BJ (cell line): Measurements from ENCODE around the gene EHBP1L1. TPM values are rescaled to one million over a fixed set of nuclear protein-coding genes. Genes with fewer than 3 reads are reported as not detected.

Experiments
- CTCF ChIA-PET: fragments of 350-600 bp; formaldehyde crosslinking; extraction: SDS; loops from one replicate; lab custom pipeline; 2021; ENCODE audit warnings: antibody characterized with exemption, inconsistent platforms; lab: Yijun Ruan, JAX
- POLR2A ChIA-PET: fragments of 300-600 bp; sonication (Branson Sonifier 250); formaldehyde crosslinking; extraction: SDS; loops from one replicate; lab custom pipeline; 2021; ENCODE audit warnings: antibody characterized with exemption; lab: Charles Lee
- DNase-seq: peaks from one replicate; pipeline ENCODE4 v3.0.0-alpha.2; 2011; ENCODE audit warnings: low read depth
- H3K27me3 ChIP-seq: 2 replicates; pipeline ENCODE4 v1.6.0; 2011; ENCODE audit warnings: low read length; ENCODE audit not compliant: control insufficient read depth, insufficient read depth
- H3K36me3 ChIP-seq: 2 replicates; pipeline ENCODE4 v1.5.1; 2011; ENCODE audit warnings: low read length; ENCODE audit not compliant: control insufficient read depth, insufficient read depth
- H3K4me3 ChIP-seq: 2 replicates; pipeline ENCODE4 v1.5.1; 2011; ENCODE audit warnings: low read depth, mild to moderate bottlenecking, control low read depth, low read length
- polyA plus RNA-seq: library from polyadenylated mRNA; depleted of rRNA; stranded (reverse); fragments of >200 nt; gene quantifications from 2 replicates; pipeline ENCODE4 v1.2.3, GENCODE V29; 2011
- TF ChIP-seq, protein P1 (sequence below): IDR thresholded peaks from 2 replicates; pipeline ENCODE4 v1.5.1; 2011; ENCODE audit warnings: low read depth, mild to moderate bottlenecking, control low read depth, inconsistent platforms, low read length, moderate library complexity; ENCODE audit not compliant: insufficient read depth

The EHBP1L1 gene
- polyA plus RNA-seq, 1 experiment = 30.9 TPM

DNA sequence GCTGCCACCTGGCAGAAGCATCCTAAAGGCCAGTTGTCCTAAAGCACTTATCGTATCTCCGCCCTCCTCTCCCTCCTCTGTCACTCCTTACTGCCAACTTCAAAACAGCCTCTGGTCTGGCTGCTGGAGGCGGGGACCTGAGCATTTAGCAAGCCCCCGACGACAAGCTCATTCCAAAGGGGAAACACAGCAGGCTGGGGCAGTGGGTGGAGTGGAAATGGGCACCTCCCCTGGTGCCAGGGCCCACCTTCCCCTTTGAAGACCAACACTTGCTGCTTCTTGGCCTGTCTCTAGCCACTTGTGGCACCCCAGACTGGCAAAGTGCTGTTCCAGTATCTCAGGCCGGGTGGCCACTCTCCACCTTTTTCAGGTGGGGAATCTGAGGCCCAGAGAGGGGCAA, 34.6 kb downstream of the EHBP1L1 start:
- no peaks in the 10 kb centered on the region for H3K27me3 ChIP-seq
- TF ChIP-seq, protein P1, sequence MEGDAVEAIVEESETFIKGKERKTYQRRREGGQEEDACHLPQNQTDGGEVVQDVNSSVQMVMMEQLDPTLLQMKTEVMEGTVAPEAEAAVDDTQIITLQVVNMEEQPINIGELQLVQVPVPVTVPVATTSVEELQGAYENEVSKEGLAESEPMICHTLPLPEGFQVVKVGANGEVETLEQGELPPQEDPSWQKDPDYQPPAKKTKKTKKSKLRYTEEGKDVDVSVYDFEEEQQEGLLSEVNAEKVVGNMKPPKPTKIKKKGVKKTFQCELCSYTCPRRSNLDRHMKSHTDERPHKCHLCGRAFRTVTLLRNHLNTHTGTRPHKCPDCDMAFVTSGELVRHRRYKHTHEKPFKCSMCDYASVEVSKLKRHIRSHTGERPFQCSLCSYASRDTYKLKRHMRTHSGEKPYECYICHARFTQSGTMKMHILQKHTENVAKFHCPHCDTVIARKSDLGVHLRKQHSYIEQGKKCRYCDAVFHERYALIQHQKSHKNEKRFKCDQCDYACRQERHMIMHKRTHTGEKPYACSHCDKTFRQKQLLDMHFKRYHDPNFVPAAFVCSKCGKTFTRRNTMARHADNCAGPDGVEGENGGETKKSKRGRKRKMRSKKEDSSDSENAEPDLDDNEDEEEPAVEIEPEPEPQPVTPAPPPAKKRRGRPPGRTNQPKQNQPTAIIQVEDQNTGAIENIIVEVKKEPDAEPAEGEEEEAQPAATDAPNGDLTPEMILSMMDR = no peak
- no peak overlapping the region for H3K4me3 ChIP-seq
- DNase-seq = no peak
- ChIA-PET CTCF (interaction anchor here (1.2 to 2.0 kb wide), 3 partner anchors 17 to 34 kb away, joined by 3 to 6 read pairs (median 5); no protein-coding TSS in a partner anchor), POLR2A (no interaction called here)
- peaks cover 14% of the 10 kb centered on the region for H3K36me3 ChIP-seq

DNA sequence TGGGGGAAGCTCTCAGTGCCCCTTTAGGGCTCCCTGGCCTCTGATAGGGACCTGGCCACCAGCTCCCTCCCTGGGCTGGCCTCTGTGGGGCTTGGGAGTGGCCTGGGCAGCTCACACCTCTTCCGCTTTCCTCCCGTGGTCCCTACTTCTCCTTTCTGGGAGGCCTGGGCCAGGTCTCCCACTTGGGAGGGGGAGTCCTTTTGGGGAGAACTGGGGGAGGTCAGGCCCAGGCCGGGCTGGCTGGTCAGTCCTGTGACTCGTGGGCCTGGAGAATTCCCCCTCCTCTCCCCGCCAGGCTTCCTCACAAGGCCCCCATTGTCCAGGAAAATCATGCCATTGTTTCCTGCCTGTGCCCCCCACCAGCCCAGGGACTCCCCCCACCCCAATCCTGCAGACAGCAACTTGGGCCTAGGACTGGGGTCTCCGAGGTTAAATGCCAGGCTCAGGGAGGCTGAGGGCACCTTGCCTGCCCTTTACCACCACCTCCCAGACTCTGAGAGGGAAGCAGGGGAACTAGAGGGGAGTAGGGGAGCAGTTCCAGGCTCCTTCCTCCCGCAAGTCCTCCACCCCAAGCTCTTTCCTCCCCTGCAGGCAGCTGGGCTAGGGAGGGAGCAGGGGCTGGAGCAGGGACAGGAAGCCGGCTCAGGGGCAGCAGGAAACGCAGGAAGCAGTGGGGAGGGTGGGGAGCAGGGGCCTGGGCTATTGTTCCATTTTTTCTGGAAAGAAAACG, 35.3 kb downstream of the EHBP1L1 start:
- ChIA-PET POLR2A (no interaction called here), CTCF (interaction anchor here (0.7 to 2.0 kb wide), 3 partner anchors 18 to 130 kb away, joined by 3 to 6 read pairs (median 5); no protein-coding TSS in a partner anchor)
- Histone ChIP-seq H3K27me3 (no peaks in the 10 kb centered on the region), H3K4me3 (no peak overlapping the region), H3K36me3 (peaks cover 13% of the 10 kb centered on the region)
- no peak for DNase-seq
- TF ChIP-seq, protein P1 = no peak

DNA sequence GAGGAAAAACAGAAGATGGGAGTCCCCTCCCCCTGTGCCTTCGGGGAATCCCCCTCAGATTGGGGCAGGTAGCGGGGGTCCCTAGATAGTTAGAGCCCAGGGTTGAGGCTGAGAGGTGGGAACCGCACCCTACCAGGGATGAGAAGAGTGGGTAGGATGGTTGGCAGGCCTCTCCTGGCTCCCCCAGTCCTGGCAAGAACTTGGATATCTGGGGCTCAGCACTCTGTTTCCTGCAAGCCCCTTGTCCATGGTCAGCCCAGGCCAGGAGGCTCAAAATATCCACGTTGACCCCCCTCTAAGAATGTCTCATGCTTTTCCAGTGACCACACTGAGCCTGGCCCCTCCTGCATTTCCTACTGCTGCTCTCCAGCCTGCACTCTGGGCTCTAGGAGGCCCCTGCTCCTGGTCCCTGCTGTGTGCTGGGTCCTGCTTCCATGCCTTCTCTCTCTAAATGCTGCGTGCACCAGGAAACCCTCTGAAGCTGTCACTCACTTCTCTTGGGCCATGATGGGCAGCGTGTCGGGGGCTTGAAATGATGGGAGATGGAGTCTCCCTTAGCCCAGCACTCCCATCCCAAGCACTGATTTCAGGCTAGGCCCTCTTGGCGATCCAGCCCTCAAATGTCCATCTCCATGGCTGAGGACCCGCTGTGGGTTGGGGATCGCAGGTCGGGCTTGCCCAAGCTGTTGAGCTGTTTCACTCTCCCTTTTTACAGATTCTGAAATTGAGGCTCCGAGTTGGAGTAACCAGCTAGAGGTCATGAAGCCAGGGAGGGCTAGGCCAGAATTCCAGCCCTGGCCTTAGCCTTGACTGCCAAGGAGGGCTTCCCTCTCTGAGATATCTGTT, 36.1 kb downstream of the EHBP1L1 start:
- ChIA-PET CTCF (interaction anchor here (0.7 to 2.0 kb wide), 5 partner anchors 17 to 131 kb away, joined by 3 to 6 read pairs (median 4); no protein-coding TSS in a partner anchor), POLR2A (no interaction called here)
- TF ChIP-seq, protein P1 = no peak
- DNase-seq = no peak
- peaks cover 13% of the 10 kb centered on the region for H3K36me3 ChIP-seq
- peak overlapping the region; percentile 59; the same call in 1 of the 2 replicates for H3K4me3 ChIP-seq
- no peaks in the 10 kb centered on the region for H3K27me3 ChIP-seq

DNA sequence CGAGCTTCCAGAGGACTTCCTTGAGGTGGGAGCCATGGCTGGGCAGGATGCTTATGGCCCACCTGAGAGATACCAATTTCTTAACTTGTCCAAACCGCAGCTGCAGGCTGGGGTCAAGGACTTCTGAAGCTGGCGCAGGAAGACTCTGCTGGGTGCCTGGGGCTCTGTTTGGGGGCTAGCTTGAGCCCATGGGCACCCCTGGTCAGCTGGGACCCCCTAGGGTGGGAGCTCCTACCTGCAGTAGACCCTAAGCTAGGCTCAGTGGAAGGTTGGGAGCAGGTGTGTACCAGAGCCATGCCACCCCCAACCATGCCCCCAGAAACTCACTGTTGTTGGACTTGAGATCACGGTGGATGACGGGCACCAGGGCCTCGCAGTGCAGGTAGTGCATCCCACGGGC, 36.8 kb downstream of the EHBP1L1 start:
- ChIA-PET CTCF (interaction anchor here (1.2 to 1.9 kb wide), 4 partner anchors 18 to 72 kb away, joined by 3 to 6 read pairs (median 4); no protein-coding TSS in a partner anchor), POLR2A (no interaction called here)

More for the DNA sequence above, 36.8 kb downstream of the EHBP1L1 start:
- H3K36me3 ChIP-seq = peaks cover 18% of the 10 kb centered on the region
- TF ChIP-seq, protein P1 = no peak
- H3K4me3 ChIP-seq = peak overlapping the region; percentile 59
- no peaks in the 10 kb centered on the region for H3K27me3 ChIP-seq
- no peak for DNase-seq
